Measurements from ENCODE around the gene POU4F1.

Gene POU4F1

GRCh38 chr13:78598966-78599644 is 4.2 kb downstream of the POU4F1 start:
- H3K27me3 ChIP-seq (ENCODE audit: insufficient read depth, low read depth, severe bottlenecking), result no peaks in the 10 kb centered on the region
- H3K36me3 ChIP-seq, result no peaks in the 10 kb centered on the region
- TF ChIP-seq CTCF (IDR thresholded peaks at IDR 0.05; ENCODE audit: low read depth, low read length), result no peak
- no peak for DNase-seq
- H3K27ac ChIP-seq, result no peak overlapping the region
- no peak overlapping the region for H3K4me3 ChIP-seq (ENCODE audit: low read depth, low read length)
- no peaks in the 10 kb centered on the region for H3K9me3 ChIP-seq (ENCODE audit: severe bottlenecking)

GRCh38 chr13:78598116-78598781 is 5.1 kb downstream of the POU4F1 start:
- H3K9me3 ChIP-seq (ENCODE audit: severe bottlenecking), result no peaks in the 10 kb centered on the region
- no peak for TF ChIP-seq CTCF (IDR thresholded peaks at IDR 0.05; ENCODE audit: low read depth, low read length)
- H3K36me3 ChIP-seq, result no peaks in the 10 kb centered on the region
- no peak for DNase-seq
- H3K4me3 ChIP-seq (ENCODE audit: low read depth, low read length), result no peak overlapping the region
- H3K27me3 ChIP-seq (ENCODE audit: insufficient read depth, low read depth, severe bottlenecking), result no peaks in the 10 kb centered on the region
- H3K27ac ChIP-seq, result no peak overlapping the region

- DNase-seq, result no peak
- no peak overlapping the region for H3K4me3 ChIP-seq (ENCODE audit: low read depth, low read length)
- H3K27me3 ChIP-seq (ENCODE audit: insufficient read depth, low read depth, severe bottlenecking), result no peaks in the 10 kb centered on the region
- TF ChIP-seq CTCF (IDR thresholded peaks at IDR 0.05; ENCODE audit: low read depth, low read length), result no peak
- H3K9me3 ChIP-seq (ENCODE audit: severe bottlenecking), result no peaks in the 10 kb centered on the region
- H3K36me3 ChIP-seq, result no peaks in the 10 kb centered on the region
- no peak overlapping the region for H3K27ac ChIP-seq
Observed at GRCh38 chr13:78597602-78597932, 5.8 kb downstream of the POU4F1 start.

- Histone ChIP-seq H3K4me3 (ENCODE audit: low read depth, low read length) (no peak overlapping the region), H3K27me3 (ENCODE audit: insufficient read depth, low read depth, severe bottlenecking) (no peaks in the 10 kb centered on the region), H3K27ac (no peak overlapping the region), H3K9me3 (ENCODE audit: severe bottlenecking) (no peaks in the 10 kb centered on the region), H3K36me3 (no peaks in the 10 kb centered on the region)
- TF ChIP-seq CTCF (IDR thresholded peaks at IDR 0.05; ENCODE audit: low read depth, low read length), result no peak
- no peak for DNase-seq
Observed at GRCh38 chr13:78596736-78597601, 6.4 kb downstream of the POU4F1 start.

- Histone ChIP-seq H3K27ac (no peak overlapping the region), H3K4me3 (ENCODE audit: low read depth, low read length) (no peak overlapping the region), H3K36me3 (no peaks in the 10 kb centered on the region), H3K27me3 (ENCODE audit: insufficient read depth, low read depth, severe bottlenecking) (no peaks in the 10 kb centered on the region), H3K9me3 (ENCODE audit: severe bottlenecking) (no peaks in the 10 kb centered on the region)
- no peak for TF ChIP-seq CTCF (IDR thresholded peaks at IDR 0.05; ENCODE audit: low read depth, low read length)
- no peak for DNase-seq
Observed at GRCh38 chr13:78596399-78596735, 7.0 kb downstream of the POU4F1 start.

Measured in WERI-Rb-1 (cell line).